COLO668 (cell line): Measurements from ENCODE around the gene LRRC45.

ENCODE experiments used
- DNase-seq: peaks from one replicate; lab custom pipeline; 2025; ENCODE audit not compliant: unreplicated experiment; lab: John Stamatoyannopoulos, UW

Gene LRRC45

GRCh38 chr17:82061047-82061925 lies 38.2 kb downstream of the LRRC45 start:
- DNase-seq, result no peak

GRCh38 chr17:82062076-82062983 lies 39.2 kb downstream of the LRRC45 start:
- no peak for DNase-seq

GRCh38 chr17:82062984-82063368 lies 39.9 kb downstream of the LRRC45 start:
- no peak for DNase-seq

GRCh38 chr17:82063424-82064415 lies 40.6 kb downstream of the LRRC45 start:
- DNase-seq, result no peak

GRCh38 chr17:82064433-82065192 lies 41.5 kb downstream of the LRRC45 start:
- DNase-seq, result peak; percentile 68

- DNase-seq, result peak; percentile 52
Measured at GRCh38 chr17:82065193-82065637, 42.1 kb downstream of the LRRC45 start.

- DNase-seq, result peak; percentile 67
Measured at GRCh38 chr17:82065638-82066303, 42.7 kb downstream of the LRRC45 start, which contains the start of gene DUS1L. Gene DUS1L, minus strand, starts transcription at chr17:82065804. Its CDS starts 745 bp downstream, at chr17:82065059.

- no peak for DNase-seq
Measured at GRCh38 chr17:82070611-82071010, 47.5 kb downstream of the LRRC45 start.

- no peak for DNase-seq
Measured at GRCh38 chr17:82072827-82073226, 49.7 kb downstream of the LRRC45 start.

GRCh38 chr17:82073446-82073845 lies 50.3 kb downstream of the LRRC45 start:
- DNase-seq, result no peak

- DNase-seq, result no peak
Measured at GRCh38 chr17:82076018-82076784, 53.1 kb downstream of the LRRC45 start.

- DNase-seq, result no peak
Measured at GRCh38 chr17:82076785-82077591, 53.9 kb downstream of the LRRC45 start.

GRCh38 chr17:82077617-82078358 lies 54.7 kb downstream of the LRRC45 start:
- no peak for DNase-seq

- no peak for DNase-seq
Measured at GRCh38 chr17:82078433-82078832, 55.3 kb downstream of the LRRC45 start.

GRCh38 chr17:82079001-82079677 lies 56.0 kb downstream of the LRRC45 start:
- no peak for DNase-seq

- no peak for DNase-seq
Measured at GRCh38 chr17:82080048-82080788, 57.1 kb downstream of the LRRC45 start.
